ENCODE results near the gene SDHC.

- TF ChIP-seq, protein P1, sequence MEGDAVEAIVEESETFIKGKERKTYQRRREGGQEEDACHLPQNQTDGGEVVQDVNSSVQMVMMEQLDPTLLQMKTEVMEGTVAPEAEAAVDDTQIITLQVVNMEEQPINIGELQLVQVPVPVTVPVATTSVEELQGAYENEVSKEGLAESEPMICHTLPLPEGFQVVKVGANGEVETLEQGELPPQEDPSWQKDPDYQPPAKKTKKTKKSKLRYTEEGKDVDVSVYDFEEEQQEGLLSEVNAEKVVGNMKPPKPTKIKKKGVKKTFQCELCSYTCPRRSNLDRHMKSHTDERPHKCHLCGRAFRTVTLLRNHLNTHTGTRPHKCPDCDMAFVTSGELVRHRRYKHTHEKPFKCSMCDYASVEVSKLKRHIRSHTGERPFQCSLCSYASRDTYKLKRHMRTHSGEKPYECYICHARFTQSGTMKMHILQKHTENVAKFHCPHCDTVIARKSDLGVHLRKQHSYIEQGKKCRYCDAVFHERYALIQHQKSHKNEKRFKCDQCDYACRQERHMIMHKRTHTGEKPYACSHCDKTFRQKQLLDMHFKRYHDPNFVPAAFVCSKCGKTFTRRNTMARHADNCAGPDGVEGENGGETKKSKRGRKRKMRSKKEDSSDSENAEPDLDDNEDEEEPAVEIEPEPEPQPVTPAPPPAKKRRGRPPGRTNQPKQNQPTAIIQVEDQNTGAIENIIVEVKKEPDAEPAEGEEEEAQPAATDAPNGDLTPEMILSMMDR (IDR thresholded peaks at IDR 0.05; ENCODE audit: low read depth, low read length): no peak
- TF ChIP-seq MAX (IDR thresholded peaks at IDR 0.05; ENCODE audit: low read depth, low read length) (no peak), POLR2A (IDR thresholded peaks at IDR 0.05; ENCODE audit: extremely low read depth, insufficient read length) (no peak)
These were observed 48.0 kb upstream of the SDHC start for GRCh38 chr1:161266202-161266601.

Data from NB4 (cell line).